Stimulated activated naive CD4-positive, alpha-beta T cell (primary cell): Measurements from ENCODE around the gene UBXN10.
A peak's percentile ranks its signal among the peaks of the same experiment; 100 is the strongest.

Experiments
- DNase-seq, 6 experiments: peaks; one replicate each; lab custom pipeline; 2025; lab: John Stamatoyannopoulos, UW

UBXN10 gene

GRCh38 chr1:20185834-20186782 is at the start of gene UBXN10, which contains the start of gene PLA2G2C:
Gene UBXN10, plus strand, starts transcription at chr1:20186096. Its CDS starts 4,466 bp downstream, at chr1:20190562.
Gene PLA2G2C, minus strand, starts transcription at chr1:20186518. Its CDS starts 9,155 bp downstream, at chr1:20177363.
- peak; percentile 9 to 53 (median 34) for DNase-seq

GRCh38 chr1:20136249-20136648 is 49.6 kb upstream of the UBXN10 start:
- no peak for DNase-seq

- no peak for DNase-seq
These were observed 48.8 kb upstream of the UBXN10 start for GRCh38 chr1:20137055-20137454.

GRCh38 chr1:20137604-20138003 is 48.3 kb upstream of the UBXN10 start:
- no peak for DNase-seq

- DNase-seq = no peak
These were observed 47.5 kb upstream of the UBXN10 start for GRCh38 chr1:20138346-20138745.

GRCh38 chr1:20138961-20139550 is 46.8 kb upstream of the UBXN10 start, which contains the start of gene PLA2G2F:
Gene PLA2G2F, plus strand, starts transcription at chr1:20139323. Its CDS starts 105 bp downstream, at chr1:20139428.
- DNase-seq = no peak

GRCh38 chr1:20139776-20140612 is 45.9 kb upstream of the UBXN10 start:
- DNase-seq = no peak

- DNase-seq = no peak
These were observed 44.9 kb upstream of the UBXN10 start for GRCh38 chr1:20141001-20141400.

- no peak for DNase-seq
These were observed 44.4 kb upstream of the UBXN10 start for GRCh38 chr1:20141466-20141865.

GRCh38 chr1:20142001-20142710 is 43.7 kb upstream of the UBXN10 start:
- no peak for DNase-seq

GRCh38 chr1:20143318-20143717 is 42.6 kb upstream of the UBXN10 start:
- no peak for DNase-seq

- DNase-seq = no peak
These were observed 41.9 kb upstream of the UBXN10 start for GRCh38 chr1:20143734-20144565.

- DNase-seq = no peak
These were observed 37.9 kb upstream of the UBXN10 start for GRCh38 chr1:20147846-20148570.

GRCh38 chr1:20148571-20149500 is 37.1 kb upstream of the UBXN10 start:
- DNase-seq = no peak

- no peak for DNase-seq
These were observed 36.1 kb upstream of the UBXN10 start for GRCh38 chr1:20149601-20150325.

- DNase-seq = no peak
These were observed 35.6 kb upstream of the UBXN10 start for GRCh38 chr1:20150326-20150705.

GRCh38 chr1:20150969-20151368 is 34.9 kb upstream of the UBXN10 start:
- no peak for DNase-seq
